Amygdala (tissue), 56 donors: ENCODE results near the gene CFAP100.

Experiments used
- DNase-seq, 56 donors: peaks; one replicate each; lab custom pipeline; 2025; lab: John Stamatoyannopoulos, UW

Gene CFAP100

DNA sequence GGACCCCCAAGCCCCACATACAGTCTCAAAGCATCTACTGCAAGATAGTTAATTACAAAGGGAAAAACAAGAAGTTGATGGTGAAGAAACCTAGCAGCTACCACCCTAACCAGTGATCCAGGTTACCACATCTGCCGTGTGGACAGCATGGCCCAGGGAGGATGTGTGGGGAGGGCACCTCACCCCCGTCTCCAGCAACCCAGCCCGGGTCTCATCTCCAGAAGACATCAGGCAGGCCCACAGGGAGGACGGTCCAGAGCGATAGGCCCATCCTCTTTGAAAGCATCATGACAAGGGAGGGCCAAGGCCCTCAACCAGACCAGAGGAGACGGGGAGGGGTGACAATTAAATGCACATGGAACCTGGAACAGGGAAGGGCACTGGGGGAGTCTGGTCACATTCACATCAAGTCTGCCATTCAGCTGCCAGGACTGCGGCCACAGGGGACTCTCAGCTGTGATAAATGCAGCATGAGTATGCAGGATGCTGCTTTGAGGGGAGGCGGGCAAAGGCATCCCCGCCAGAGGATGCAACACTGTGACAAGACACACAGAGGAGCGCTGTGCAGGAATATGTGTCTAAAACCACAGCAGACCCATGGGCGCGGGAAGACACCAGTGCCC, 62.2 kb downstream of the CFAP100 start:
- DNase-seq, result no peak

DNA sequence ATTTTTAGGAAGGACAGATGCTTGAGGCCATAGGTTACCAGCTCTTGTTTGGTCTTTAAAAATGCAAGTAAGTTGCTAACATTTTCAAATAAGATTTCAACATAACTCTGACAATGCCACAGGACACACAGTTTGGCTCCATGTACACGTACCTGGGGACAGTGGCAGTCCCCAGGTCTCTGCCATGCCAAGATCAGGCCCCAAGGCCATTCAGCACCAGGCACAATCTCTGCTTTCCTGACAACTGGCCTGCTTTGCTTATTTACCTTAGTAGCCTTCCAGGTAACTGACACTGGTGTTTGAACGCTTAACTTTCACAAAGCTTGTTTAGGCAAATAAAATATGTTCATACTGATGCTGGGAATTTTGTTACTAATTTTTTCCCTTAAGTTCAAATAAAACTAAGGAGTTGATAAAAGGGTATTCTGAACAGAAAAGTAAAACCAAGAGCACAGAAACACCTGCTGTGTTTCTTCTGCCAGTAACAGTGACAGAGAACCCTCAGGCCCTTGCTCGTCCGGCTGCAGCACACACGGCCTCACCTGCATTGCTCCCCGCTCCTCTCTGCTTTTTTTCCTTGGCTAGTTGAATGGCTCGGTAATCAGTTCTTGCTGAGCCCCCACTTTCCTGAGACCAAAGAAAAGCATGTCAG, 64.5 kb downstream of the CFAP100 start:
- no peak for DNase-seq

DNA sequence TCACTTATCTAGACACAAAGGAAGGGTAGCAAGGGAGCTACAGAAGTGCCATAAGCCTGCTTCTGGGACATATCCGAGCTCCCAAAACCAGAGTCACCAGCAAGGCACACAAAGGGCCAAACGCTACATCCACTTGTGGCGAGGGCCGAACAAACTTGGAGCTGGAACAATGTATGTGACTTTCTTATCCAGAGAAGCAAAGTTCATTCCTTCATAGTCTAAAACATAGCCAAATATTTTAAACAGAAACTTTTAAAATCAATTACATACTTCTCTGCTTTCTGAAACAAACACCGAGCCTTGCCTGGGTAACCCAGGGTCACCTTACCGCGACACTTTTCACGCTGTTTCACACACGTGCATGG, 65.0 kb downstream of the CFAP100 start:
- DNase-seq, result no peak

DNA sequence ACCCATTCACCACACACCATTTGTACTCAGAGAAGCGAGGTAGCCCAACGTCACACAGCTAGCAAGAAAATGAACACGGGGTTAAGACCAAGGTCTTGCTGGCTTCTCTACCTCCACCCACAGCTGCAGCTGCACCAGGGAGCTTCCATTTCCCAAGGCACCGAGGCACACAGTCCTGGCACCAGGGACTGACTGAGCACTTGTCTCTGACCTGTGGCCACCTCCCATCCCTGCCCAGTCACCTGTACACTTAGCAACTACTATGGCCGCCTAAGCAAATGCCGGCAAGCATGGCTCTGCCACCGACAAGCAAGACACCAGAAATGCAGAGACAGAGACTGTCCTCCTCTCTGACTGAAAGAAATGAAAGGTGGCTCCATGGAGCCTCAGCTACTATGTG, 65.7 kb downstream of the CFAP100 start:
- DNase-seq, result no peak

DNA sequence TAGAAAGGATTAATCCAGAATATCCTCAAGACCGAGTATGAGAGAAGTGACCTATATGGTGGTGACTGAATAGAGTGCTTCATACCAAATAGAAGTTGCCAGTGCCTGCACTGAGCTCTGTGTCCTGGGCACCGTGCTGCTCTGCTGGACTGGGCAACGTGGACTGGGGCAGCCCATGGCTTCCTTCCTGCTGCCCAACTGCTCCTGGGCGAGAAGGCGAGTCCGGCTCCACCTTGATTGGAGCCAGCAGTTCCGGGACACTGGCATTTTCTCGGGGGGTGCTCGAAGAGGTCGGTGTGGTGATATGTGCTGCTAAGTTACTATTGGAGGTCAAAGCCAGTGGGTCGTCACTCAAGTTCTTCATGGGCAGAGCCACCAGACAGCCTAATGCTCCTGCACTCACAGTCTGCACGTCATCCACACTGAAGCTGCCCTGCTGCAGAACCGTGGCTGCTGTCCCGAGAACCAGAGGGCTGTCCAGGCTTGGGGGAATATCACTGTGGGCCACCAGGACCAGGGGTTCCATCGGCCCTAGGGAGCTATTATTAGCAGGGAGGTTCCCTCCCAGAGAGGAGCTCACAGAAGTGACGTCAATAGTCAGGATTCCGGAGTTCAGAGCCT, 66.9 kb downstream of the CFAP100 start:
- no peak for DNase-seq

DNA sequence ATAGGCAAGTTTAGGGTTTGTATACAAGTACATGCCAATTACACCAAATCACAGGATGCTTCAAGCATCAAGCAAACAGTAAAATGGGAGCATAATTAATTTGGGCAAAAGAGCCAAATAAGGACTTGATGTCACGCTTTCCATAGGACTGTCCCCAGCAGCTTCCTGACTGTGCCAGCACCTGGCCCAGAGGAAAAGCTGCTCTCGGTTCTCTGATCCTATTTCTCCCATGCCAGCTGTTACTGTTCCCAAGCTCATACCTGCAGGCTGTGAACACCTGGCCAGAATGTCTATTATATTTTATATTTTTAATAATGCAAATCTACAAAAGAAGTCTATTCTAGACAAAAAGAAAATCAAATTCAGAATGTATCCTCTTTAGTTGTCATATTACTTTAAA, 68.8 kb downstream of the CFAP100 start:
- DNase-seq, result no peak

DNA sequence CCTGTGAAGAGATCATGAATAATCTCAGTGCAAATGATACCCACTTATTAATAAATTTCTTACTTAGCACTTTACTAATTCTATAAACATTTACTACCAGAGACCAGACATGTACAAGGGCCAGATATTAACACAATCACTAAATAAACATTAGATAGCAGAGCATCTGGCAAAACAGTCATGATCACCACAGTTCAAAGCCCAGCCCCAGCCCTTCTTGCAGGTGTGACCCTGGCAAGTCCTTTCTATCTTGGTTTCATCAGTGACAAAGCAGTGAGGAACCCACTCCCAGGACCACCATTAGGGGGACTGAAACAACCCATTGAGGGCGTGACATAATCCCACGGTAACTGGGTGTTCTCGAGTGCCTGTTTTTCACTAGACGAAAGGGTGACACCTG, 69.4 kb downstream of the CFAP100 start:
- no peak for DNase-seq

DNA sequence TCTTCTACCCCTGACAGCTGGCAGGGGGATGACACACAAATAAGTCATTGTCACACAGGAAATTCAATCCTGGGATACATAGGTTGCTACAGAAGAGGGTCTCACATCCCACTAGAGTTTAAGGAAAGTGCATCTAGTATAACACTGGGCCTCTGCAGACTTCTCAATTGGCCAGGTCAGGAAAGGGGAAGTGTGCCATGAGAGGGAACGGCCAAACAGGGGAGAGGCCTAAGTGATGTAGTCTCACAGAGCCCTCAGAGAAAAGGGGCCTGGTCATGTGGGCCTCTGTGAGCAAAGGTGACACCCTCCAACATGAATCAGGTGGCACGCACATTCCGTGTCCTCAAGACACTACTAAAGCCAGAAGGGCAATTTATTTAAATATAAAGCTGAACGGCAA, 69.8 kb downstream of the CFAP100 start:
- no peak for DNase-seq

DNA sequence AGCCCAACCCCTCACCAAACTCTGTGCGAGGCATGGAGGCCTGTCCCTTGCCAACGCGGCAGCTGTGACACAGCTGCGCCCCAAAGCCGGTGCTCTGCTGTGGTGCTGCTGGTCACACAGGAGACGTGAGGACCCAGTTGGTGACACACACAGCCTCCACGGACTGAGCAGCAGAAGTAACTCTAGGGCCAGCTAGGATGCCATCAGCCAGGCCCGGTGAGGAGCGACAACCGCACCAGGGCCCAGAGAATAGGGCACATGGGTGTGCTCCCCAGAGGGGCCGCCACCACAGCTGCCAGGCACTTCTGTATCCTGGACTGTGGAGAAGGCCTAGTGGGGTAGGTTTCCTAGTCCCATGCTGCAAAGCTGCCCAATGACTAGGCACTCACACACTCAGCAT, 70.3 kb downstream of the CFAP100 start:
- no peak for DNase-seq

DNA sequence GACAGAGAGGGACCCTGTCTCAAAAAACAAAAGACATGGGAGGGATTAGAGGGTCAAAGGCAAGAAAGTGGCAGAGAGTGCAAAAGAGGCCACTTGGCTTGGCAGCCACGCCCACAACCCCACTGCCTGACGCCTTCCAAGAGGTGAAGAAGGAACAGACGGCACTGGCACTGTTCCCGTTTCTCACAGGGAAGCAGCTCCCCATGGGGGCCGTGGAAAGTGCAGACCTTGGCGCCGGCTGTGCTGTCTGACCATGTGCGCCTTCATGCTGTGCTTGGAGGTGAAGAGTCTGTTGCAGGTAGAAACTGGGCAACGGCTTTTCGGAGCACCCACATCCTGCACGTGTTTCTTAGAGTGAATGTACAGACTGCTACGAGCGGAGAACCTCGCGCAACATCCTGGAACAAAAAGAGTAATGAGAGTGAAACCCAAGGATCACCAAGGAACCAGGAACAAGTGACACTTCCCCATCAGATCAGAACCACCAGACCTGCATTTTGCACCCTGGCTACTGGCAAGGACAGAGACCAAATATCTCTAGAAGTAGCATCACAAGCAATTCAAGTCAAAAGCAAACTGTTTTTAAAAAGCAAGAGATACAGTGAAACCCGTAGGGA, 71.3 kb downstream of the CFAP100 start:
- DNase-seq, result peak in 2 of 56 donors; percentile 15 to 35

DNA sequence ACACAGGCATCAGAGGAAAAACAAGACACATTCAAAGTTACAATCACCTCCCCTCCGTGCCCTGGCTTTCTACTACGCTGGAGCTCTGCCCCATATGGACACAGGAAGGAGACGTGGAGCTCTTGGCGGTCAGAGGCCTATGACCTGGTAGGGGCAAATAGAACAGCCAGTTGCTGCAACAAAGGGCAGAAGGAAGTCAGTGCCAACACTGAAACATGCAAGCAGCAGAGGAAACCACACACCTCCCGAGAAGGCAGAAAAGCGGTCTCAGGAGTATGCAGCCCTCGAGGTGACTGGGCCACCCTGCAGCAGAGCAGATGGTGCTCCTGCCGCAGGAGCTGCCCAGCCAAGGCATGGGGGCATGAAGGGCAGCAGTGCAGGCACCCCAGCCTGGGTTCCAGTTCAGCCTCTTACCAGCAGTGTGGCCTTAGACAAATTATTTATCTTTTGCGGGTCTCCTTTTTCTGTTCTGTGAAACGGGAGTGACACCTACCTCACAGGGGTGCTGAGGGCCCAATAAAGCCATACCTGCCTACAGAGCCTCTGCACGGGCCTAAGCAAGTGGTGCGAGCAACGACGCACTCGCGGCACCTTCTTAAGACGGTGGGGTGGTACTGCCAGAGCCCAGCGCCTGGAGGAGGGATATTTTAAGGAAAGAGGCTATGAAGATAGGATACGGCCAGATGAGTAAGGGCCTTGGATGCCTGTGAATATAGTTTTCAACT, 72.3 kb downstream of the CFAP100 start:
- no peak for DNase-seq

DNA sequence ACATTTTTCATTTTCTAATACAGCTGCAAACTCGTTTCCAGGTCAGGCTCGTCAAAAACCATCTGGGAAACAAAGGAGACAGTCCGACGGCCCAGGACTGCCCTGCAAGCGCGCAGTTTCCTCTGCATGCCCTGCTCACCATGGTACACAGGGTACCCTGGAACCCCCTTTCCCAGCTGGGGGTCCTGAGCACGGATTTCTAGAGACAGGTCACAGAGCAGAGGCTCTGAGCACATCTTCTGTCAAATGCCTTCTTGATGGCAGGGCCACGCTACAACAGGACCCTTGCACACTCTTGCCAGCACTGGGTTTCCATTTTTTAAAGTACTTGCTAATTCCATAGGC, 72.9 kb downstream of the CFAP100 start:
- no peak for DNase-seq

DNA sequence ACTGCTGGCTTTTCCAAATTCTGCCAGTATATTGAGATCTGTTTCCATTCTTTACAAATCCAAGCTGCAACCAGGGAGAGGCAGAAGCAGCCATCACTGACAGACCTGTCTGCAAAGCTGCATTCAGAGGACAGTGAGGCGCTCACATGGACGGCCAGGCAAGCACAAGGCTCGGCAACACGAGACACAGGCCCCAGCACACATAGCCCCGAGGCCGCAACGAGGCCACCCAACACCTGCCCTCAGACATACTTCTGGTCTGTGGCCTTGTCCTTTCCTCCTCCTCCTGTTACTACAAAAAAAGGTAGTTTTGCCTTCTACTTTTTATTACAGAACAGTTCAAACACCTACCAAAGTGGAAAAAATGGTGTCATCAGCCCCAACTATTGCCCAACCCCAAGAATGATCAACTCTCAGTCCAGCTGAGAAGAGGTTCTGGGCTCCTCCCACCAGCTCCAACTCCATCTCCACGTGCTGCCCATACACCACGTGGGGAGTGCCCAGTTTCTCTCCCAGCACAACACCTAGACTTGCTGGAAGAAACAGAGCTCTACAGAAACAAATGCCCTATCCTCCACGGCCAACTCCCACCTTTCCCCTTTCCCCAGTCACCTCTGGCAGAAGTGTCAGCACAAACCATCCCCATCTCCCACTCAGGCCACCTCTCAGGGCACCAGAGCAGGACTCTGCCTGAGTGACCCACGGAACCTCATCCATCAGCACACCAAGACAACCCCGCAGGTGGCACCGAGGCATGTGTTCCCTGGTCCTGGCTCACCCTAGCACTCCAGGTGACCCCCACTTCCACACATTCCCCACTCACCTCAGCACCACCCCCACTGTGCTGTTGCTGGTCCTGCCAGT, 73.6 kb downstream of the CFAP100 start:
- no peak for DNase-seq

DNA sequence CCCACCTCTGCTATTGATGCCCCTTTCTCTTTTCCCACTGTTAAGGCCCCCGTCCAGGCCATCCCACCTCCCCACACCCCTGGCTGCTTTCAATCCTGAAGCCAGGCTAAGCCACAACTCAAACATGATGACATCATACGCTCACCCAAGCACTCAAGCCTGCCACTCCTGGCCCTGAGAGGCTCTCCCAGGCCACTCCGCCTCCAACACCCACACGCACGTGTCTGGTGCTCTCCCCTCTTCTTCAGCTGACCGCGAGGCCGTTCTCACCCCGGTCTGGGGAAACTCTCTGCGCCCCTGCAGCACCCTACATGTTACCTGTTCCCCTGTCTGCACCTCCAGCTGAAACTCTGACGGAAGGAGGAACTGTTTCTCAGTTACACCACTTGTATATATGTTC, 74.8 kb downstream of the CFAP100 start:
- no peak for DNase-seq

DNA sequence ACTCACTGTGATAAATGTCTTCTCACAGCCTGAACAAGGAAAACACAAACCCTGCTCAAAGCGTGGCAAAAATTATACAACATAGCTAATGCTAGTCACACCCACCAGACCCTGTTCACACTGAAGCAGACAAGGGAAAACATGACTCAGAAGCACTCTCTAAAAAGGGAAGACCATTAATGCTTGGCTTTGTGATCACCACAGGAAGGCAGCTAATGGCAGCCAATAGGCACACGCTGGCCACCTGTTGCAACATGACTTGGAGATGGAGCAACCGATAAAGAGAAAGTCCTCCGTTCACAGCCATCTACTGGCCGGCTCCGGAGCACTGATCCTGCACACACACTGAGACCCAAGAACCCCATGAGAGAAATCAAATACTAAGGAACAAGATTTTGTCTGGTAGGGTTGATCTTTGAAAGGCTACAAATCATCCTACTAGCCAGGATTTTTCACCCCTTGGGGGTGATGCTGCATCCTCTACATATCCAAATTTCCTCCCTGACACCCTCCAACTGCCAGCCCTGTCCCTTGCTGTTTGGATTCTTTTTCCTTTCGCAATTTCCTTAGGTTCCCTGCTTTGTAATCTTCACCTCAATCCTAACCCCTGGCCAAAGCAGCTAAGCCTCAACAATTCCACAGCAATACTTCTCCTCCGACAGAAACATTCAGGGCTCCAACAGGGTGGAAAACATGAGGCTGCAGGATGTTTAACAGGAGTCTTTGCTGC, 77.7 kb downstream of the CFAP100 start:
- peak in 25 of 56 donors; percentile 11 to 61 (median 33) for DNase-seq

DNA sequence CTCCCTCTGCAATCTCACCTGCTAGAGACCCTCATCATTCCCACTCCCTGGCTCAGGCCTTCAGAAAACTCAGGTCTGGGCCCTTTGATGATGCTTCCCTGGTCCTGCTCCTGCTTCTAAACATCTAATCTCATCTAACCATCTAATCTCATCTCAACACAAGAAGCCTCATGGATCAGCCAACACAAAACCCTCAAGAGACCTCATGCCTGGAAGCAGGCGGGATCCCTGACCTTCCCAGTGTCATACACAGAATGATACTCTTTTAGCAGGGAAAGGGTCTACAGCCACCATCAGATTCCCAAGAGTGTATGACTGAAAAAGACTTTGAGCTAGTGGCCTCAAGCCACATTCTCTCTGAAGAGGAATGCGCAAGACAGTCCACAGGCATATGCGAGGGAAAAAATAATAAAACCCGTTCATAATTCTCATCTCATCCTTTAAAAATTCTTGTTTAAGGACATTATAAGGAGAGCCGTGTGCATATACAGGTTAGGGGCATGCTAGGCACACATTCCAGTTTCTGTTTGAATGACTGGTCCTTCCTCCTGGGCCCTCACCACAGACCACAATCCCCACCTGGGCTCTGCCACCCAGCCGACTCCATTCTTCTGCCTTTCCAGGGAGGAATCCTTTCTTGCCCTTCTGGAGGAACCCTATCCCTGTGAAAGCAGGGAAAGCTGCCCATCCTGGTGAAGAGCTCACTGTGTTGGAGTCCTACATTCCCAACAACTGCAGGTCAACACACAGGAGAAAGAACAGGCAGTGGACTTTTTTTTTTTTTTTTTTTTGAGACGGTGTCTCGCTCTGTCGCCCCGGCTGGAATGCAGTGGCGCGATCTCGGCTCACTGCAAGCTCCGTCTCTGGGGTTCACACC, 78.8 kb downstream of the CFAP100 start:
- DNase-seq, result no peak

DNA sequence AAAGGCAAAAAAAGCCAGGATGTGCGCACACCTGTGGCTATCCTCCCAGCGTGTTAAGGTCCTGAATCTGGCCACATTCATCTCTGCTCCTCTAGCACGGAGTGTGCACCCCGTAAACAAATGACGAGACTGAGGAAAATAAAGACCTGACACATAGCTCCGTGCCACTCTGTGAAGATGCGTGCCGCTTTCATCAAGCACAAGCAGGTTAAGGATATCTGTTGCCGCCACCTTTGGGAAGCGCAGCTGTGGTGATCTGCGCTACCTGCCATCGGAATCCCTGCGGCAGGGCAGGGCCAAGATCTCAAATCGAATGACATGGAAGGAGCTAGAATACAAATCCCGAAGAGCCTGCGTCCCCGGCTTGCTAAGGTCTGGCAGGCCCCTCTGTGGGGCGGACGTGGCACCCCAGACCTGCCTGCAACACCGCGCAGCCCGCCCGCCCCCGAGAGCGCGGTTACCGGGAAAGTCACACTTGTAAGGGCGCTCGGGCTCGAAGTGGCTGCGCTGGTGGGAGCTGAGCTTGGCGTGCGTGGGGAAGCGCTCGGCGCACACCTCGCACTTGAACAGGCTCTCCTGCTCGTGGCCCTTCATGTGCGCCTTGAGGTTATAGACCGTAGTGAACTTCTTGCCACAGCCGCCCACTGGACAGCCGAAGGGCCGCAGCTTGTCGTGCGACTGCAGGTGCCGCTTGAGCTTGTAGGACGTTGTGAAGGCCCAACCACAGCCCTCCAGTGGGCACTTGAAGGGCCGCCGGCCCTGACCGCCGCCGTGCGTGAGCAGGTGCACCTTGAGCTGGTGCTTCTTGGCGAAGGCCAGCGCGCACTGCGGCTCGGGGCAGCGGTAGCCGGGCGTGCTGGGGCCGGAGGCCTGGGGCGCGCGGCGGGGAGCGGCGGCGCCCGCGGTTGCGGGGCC, 80.0 kb downstream of the CFAP100 start:
- DNase-seq, result peak in 4 of 56 donors; percentile 38 to 52 (median 46)
